Measurements from ENCODE around the gene GPR55.
"Not testable (repeated sequence)": the region's sequence is repeated elsewhere in the genome, so short reads cannot be mapped to it uniquely, and the experiment has no call there.

Gene GPR55, protein sequence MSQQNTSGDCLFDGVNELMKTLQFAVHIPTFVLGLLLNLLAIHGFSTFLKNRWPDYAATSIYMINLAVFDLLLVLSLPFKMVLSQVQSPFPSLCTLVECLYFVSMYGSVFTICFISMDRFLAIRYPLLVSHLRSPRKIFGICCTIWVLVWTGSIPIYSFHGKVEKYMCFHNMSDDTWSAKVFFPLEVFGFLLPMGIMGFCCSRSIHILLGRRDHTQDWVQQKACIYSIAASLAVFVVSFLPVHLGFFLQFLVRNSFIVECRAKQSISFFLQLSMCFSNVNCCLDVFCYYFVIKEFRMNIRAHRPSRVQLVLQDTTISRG

DNA sequence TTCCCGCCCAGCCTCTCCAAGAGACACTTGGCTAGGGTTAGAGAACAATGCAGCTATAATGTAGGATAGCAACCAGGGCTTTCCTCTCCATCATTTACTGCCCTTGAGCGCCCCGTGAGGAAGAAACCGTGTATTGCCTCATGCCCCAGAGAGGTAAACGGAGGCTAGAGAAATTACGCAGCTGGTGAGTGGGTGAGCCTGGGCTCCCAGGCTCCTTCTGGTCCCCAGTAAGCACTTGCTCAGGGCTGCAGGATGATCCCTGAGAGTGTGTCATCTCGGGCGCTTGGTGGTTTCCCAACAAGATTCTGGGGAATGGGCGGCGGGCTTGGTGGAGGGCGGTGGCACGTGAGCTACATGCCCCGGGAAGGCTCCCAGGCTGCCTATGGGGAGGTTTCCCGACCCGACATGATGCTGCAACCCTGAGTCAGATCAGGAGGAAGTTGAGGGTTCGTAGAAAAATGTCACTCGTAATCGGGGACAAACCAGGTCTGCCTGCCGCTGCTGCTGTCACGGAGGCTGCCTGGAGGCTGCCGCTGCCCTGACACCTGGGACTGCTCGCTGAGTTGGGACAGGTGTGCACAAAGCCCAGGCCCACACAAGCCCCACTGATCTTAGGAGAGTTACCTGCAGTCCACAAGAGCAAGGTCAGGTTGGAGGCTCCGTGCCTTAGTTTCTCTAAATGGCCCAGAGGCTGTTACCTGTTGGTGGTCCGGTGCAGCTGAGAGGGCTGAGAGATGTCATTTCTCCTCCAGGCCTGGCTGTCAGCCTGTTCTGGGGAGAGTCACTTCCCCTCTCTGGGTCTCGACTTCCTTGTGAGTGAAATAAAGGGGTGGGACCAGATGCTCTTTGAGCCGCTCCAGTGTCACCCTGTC is at the start of gene GPR55:
Gene GPR55, minus strand, starts transcription at position 773 of the 872 bp plus-strand sequence. CDS start 14,280 bp downstream, outside the sequence.
- no peak for DNase-seq (ENCODE audit: low spot score)

DNA sequence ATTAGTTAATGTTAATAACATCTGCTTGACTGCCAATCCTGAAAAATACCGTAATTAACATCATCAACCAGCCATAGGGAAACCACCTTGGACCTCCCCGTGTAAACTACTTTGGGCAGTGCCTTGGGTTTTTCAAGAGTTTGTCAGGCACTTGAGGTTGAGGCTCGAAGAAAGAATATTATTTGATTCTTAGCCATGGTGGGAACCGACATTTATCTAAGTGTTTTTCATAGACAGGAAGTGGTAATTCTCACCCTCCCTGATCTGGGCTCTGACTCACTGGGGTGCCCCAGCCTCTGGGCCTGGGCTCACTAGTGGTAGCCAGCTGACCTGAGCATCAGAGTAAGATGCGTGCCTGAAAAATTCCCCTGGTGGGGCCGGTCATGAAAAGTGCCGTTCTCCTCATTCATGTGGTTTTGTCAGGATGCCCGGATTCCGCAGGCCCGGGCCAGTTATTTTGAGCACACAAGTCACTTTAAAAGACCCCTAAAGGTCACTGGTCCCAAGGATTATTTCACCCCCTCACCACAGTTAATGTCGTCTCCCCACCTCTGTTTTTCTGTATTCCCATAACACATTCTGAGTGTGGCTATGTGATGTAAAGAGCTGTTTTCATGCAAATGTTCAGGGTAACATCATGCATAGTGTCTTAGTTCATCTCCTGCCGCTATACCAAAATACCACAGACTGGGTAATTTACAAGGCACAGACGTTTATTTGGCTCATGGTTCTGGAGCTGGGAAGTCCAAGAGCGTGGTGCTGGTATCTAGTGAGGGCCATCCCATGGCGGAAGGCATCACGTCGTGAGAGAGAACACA is 49.3 kb upstream of the GPR55 start:
- DNase-seq (ENCODE audit: low spot score) = no peak

DNA sequence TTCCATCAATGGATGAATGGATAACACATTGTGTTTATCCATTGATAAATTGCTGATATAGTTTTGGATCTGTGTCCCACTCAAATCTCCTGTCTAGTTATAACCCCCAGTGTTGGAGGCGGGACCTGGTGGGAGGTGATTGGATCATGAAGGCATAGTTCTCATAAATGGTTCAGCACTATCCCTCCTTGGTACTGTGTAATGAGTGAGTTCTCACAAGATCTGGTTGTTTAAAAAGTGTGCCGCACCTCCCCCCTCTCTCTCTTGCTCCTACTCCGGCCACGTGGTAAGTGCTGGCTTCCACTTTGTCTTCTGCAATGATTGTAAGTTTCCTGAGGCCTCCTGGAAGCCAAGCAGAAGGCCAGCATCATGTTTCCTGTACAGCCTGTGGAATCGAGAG is 47.0 kb upstream of the GPR55 start:
- no peak for DNase-seq (ENCODE audit: low spot score)

DNA sequence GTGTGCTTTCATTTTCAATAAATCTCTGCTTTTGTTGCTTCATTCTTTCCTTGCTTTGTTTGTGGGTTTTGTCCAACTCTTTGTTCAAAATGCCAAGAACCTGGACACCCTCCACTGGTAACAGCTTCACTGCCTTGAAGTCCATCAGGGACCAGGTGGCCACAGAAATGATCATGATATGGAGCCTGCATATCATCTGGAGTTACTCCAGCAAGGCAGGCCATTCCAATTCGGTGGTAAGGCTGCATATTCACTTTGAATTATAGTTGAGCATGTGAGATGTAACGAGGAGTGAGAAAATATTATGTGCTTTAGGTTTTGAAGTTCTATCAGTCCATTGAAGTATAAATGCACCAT is 44.6 kb upstream of the GPR55 start:
- no peak for DNase-seq (ENCODE audit: low spot score)

DNA sequence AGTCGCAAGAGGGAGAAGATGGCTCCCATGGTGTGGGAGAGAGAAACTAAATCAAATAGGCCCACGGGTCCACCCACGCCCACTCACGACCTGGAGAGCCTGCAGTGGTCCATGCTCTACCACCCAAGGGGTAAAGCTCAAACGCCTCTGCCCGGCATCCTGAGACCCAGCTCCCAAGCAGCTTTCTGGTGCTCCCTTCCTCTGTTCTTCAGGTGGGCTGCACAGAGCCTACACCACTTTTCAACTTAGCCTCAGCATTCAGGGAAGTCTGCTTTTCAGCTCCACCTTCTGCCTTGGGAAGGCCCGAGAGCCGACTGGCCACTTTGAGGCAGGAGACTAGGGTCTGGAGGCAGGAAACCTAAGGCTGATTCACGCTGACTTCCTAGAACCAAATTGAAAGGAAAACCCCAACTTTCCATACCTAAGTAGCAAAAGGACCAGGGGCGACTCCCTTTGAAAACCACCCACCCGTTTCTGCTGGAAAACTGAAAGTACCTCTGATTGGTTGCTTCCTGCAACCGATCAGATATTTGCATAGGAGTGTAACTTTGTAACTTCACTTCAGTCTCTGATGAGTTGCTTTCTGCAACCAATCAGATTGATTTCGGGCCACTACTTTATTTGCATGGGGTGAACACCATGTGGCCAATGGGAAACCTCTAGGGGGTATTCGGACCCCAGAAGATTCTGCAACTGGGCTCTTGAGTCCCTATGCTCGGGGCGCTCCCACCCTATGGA is 44.0 kb upstream of the GPR55 start:
- DNase-seq (ENCODE audit: low spot score) = no peak

DNA sequence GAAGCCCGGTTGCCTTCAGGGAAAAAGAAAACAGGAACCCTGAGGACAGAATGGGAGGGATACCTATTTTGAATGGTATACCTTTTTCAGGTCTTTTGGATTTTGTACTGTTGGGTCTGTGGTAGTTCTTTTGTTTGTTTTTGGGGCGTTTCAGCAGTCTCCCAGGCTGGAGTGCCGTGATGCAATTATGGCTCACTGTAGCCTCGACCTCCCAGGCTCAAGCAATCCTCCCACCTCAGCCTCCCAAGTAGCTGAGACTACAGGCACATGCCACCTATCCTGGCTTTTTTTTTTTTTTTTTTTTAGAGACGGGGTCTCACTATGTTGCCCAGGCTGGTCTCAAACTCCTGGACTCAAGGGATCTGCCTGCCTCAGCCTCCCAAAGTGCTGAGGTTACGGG is 43.3 kb upstream of the GPR55 start:
- DNase-seq (ENCODE audit: low spot score) = not testable (repeated sequence)

DNA sequence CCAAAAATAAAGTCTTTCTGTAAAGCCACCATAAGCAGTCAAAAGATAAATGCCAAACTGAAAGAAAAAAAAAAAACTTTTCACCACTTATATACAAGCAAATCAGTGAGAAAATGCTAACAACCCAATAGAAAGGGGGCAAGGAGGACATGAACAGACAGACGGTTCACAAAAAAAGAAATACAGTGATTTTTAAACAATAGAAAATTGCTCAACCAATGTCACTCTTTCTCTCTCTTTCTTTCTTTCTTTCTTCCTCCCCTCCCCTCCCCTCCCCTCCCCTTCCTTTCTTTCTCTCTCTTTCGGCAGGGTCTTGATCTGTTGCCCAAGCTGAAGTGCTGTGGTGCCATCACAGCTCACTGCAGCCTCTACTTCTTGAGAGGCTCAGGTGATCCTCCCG is 42.1 kb upstream of the GPR55 start:
- no peak for DNase-seq (ENCODE audit: low spot score)

DNA sequence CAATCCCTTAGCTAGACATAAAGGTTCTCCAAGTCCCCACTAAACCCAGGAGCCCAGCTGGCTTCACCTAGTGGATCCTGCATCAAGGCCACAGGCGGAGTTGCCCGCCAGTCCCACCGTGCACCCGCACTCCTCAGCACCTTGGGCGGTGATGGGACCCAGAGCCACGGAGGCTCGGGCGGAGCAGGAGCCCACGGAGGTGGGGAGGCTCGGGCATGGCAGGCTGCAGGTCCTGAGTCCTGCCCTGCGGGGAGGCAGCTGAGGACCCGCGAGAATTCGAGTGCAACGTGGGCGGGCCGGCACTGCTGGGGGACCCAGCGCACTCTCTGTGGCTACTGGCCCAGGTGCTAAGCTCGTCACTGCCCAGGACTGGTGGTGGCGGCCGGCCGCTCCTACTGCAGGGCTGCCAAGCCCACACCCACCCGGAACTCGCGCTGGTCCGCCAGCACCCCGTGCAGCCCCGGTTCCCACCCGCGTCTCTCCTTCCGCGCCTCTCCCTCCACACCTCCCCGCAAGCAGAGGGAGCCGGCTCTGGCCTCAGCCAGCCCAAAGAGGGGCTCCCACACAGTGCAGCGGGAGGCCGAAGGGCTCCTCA is 39.2 kb upstream of the GPR55 start:
- DNase-seq (ENCODE audit: low spot score) = no peak

DNA sequence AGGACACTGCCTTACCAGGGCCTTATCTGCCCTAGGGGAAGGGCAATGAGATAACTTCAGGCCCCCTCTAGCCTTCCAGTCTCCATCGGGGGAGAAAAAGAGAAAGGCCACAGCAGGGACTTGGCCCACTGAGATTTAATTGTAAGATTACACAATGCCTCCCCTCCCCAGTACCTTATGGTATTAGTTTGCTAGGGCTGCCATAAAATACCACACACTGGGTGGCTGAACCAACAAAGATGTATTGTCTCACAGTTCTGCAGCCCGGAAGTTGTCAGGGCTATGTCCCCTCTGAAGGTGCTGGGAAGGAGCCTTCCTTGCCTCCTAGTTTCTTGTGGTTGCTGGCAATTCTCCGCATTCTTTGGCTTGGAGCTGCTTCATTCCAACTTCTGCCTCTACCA is 36.0 kb upstream of the GPR55 start:
- DNase-seq (ENCODE audit: low spot score) = no peak

DNA sequence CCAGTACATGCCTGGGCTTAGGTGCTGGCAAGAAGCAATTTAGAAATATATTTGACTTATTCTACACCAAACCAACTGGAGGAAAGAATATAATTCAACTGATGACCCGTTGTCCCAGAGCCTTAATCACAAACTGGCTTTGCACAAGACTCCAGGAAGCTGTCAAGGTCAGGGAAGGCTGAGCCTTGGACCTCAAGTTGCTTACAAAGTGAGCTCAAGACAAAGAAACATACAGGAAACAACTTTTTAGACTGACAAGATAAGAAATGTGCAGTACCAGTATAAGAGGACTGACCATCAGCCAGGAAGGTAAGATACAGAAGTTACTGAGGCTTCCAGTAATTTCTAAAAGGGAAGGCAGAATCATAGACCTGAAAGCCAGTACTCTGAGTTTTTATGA is 35.0 kb upstream of the GPR55 start:
- DNase-seq (ENCODE audit: low spot score) = no peak

DNA sequence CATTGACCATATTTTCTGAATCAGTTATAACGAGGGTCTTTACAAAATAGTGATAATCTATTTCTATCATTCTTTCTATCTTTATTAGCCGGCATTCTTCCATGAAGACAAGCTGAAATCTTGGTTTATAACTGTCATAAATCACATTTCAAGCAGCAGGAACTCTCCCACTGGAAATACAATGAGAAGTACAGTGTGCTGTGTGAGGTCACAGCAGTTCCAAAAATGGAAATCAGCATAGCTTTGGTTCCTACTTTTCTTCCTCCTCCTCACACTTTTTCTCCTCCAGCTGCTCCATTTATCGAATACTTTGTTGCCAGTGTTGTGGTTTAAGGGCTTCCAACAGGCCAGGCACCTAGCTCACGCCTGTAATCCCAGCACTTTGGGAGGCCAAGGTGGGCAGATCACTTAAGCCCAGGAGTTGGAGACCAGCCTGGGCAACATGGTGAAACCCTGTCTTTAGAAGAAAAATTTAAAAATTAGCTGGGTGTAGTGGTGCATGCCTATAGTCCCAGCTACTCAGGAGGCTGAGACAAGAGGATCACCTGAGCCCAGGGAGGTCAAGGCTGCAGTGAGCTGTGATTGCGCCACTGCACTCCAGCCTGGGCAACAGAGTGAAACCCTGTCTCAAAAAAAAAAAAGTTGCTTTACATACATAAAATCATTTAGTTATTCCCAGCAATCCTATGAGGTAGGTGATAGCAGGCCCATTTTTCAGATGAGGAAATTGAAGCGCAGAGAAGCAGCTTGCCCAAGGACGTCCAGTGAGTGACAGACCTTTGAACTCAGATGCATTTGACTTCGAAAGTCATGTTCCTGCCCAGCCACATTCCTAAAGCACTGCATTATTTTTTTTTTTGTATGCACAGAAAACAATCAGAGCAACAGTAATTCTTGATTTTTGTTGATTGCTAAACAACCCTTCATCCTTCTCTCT is 34.0 kb upstream of the GPR55 start:
- no peak for DNase-seq (ENCODE audit: low spot score)

DNA sequence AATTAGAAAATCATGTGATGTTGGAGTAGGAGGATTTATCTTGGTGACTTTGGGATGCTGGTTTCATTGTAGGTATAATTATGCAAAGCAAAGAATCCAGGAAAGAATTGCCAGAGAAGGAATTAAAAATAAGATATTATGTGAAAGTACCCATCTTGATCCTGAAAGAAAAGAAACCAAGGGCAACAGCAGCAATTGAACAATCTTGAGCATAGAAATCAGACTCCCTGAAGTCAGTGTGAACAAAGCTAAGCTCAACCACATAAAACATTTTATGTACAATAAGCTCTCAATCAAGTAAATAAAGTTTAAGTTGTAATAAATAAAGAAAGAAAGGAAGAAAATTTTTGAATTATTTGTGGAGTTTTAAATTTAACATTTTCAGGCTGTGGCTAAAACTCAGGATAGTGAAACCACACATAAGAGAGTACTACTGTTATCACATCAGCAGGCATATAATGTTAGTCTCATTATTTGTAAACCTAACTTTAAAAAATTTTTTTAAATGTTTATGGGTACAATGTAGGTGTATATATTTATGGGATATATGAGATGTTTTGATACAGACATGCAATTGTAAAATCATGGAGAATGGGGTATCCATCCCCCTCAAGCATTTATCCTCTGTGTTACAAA is 32.8 kb upstream of the GPR55 start:
- no peak for DNase-seq (ENCODE audit: low spot score)

DNA sequence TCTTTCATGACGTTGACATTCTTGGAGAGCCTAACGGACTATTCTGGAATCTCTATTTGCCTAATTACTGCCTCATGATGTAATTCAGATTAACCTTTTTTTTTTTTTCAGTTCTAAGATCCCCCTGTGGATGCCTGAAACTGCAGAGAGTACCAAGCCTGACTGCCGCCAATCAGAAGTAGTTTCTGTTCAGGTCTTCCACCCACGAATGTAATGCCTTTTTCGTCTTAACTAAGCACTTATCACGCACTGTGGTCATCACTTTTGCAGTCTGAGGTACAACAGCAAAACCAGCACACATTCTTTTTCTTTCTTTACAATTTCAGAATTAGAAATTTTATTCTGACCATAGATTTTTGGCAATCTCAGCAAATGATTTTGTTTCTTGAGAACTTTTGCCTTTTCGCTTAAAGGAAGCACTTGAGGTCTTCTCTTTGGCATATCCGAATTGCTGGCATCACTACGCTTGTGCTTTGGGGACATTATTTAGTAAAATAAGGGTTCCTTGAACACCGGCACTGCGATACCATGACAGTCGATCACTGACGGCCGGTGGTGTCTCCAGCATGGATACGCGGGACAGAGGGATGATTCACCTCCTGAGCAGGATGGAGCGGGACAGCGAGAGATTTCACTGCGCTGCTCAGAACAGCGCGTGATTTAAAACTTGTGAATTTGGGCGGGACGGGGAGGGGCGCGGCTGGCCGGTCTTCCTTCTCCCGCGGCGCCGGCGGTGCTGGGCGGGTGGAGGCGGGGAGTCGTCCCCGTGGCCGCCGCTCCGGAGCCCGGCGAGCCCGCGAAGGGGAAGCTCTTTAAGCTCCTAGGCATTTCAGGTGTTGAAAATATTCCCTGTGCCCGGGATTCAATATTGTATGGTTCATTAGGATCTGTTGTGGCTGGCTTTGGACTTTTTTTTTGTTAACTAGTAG is 32.0 kb upstream of the GPR55 start:
- DNase-seq (ENCODE audit: low spot score) = peak; percentile 70

DNA sequence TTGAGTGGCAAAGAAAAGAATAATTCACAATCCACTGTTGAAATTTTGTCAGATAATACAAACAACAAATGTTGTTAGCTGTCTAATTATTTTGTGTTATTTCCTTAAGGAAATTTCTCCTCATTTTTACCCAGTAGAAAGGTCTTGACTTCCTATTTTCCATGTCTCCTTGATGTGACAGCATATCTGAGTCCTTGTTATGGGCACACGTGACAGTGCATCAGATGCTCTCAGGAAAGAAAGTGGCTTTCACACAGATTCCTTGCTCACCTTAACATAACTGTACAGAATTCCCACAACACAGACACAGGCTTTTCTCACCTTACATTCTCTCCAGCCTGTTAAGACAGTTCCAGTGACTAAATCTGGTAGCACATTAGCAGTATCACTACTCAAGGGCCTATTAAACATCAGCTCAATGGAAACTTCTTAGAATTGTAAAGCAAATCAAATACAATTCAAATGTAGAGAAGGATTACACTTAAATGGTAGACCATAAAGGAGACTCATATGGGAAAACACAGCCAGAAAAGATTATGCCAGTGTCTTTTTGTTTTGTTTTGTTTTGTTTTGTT is 30.2 kb upstream of the GPR55 start:
- no peak for DNase-seq (ENCODE audit: low spot score)

DNA sequence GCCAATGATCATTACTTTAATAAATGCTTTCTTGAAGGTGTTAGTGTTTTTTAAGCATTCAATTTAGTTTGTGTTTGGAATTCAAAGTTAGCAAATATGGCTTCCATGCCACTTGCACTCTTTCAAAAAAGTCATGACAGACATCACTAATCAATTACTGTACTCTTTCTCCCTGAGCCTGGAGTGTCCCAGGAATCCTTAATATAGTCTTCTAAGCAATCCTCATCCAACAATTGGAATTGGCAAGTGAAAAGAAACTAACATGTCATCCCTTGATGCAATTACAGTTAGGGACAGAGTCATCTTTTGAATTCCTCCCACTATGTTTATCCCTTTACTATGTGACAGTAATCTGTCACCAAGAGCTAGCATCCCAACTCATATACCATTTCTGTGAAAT is 29.7 kb upstream of the GPR55 start:
- DNase-seq (ENCODE audit: low spot score) = no peak

DNA sequence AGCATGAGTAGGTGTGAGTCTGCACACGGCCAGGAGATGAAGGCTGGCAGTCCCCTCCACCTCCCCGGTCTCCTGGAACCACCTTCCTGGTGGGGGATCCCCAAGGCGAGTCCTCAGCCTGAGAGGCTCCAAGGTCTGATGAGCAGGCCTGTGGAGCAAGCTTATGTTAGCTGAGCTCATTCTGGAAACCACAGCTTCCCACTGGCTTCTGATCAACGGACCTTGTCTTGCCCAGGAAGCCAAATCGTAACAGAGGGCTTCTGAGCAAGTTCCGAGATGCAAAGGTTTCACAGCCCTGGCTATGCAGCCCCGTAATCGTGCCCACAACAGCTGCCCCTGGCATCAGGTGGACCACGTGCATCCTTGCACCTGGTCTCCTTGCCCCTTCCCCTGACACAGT is 28.8 kb upstream of the GPR55 start:
- no peak for DNase-seq (ENCODE audit: low spot score)

DNA sequence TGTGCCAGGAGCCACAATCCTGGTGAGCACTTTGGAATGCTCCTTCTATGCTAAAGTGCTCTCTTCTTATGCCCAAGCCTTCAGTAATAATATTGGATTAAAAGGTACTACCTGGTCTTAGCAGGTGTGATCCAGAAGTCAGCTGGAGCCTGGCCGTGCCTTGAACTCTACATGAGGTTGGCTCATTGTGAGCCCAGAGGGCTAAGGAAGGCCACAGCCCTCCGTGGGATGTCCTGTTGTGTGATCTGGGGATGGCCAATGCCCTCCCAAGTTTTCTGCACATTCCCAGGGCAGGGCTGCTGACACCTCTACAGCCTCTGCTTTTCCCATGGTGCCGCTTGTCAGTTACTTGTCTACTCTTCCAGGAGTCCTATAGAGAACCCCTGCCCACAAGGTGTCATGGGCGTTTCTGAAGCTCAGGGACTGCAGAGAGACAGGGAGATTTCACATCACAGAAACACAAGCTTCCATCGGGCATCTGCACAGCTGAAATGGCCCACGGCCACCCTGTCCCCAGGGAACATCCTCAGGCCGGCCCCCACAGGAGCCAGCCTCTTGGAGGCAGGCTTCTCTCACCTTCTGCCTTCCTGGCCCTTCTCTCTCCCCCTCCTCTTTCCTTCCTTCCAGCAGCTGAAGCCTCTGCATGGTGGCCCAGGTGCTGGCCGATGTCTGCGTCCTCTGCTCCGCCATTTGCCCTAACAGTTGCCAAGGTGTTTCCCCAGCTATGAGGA is 27.3 kb upstream of the GPR55 start:
- DNase-seq (ENCODE audit: low spot score) = no peak

DNA sequence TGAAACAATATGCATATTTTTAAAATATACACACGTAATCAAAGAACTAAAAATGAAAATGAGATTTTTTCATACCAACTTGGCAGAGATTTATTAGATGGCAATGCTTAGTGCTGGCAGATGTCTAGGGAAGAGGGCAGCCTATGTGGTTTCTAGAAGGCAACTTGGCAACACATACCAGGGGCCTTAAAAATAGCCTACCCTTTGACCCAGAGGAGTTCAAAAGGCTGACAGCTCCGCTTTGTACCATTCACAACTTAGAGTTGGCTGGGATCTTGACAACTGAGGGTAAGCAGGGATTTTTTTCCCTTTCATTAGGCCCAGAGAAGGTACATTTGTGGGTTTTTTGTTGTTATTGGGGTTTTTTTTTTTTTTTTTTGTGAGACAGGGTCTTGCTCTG is 26.4 kb upstream of the GPR55 start:
- no peak for DNase-seq (ENCODE audit: low spot score)
